Fibroblast of gingiva (primary cell): ENCODE measurements around the gene FOXN3.

Experiments
- DNase-seq: peaks from one replicate; pipeline ENCODE4 v3.0.0-alpha.2; 2011; ENCODE audit warnings: low read depth

Gene FOXN3

DNA sequence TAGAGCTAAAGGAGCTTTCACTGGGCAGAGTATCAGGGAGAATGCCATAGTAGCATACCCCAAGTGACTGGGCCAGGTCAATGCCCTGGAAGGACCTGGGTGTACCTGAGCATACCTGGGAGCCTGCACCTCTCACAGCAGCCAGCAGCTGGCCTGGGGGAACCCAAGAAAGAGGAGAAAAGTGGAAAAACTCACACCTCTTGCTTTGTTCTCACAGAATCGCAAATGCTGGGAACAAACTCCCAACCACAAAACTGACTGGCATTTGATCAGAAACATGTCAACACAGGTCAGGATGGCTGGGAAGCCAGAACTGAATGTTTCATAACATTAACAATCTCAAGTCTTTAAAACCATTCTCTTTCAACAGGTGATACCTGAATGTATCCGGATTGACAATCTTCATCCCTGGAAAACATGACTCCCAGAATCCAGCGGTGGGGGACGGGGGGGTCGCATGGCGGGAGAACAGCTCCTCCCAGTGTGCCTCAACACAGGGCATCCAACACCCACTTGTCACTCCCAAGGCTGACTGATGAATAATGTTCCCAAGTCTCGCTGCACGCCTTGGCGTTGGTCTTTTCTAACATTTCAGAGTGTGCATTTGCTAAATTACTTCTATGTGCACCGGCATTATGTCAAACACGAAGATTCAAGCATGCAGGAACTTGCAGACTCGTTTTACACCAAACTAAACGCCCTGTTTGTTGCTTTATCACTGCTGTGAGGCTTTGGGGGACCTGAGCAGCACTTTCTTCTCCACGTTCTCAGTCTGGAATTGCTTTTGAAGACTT, 7.9 kb downstream of the FOXN3 start:
- no peak for DNase-seq

DNA sequence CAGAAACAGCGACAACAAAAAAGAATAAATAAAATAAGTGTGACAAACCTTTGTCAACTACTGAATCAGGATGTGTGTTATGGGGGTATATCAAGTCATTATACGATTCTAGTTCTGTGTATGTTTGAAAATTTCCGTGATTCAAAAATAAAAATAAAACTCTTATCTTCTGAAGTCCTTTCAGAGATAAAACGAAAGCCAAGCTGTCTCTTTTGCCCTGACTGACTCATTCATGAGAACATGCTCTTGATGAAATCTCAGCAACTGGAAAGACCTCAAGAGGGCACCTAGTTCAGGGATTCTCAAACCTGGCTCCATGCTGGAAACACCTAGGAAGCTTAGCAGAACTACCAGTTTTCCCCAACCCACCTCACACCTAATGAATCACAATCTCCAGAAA, 9.2 kb downstream of the FOXN3 start:
- DNase-seq: no peak

DNA sequence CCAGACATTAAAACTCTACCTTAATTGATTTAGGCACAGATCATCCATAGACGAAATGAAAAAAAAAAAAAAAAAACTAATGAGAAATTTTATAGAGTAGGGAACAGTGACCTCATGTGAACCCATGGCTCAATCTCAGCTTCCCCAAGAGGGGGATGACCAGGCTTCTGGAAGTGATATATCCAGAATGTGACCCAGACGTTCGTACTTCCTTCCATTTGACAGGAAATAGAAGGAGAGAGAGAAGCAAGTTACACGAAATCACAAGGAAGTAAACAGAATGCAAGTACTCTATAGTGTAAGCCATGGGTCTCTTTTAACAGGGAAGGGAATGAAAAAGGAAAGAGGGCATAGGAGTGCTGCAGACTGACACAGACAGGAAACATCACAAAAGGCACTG, 10.1 kb downstream of the FOXN3 start:
- no peak for DNase-seq

DNA sequence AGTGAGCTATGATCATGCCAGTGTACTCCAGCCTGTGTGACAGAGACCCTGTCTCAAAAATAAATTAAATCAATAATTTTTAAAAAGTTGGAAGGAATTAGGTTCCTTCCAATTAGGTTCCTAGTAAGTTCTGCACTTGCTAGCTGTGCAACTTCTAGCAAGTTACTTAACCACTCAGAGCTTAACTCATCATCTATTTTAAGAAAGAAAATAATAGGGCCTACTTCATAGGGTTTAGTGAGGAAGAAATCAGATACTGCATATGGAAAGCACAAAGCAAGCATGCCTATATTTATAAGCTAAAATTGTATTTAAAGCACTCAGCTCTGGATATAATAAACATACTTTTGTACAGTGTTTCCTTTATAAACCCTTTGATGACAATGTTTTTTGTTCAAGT, 10.7 kb downstream of the FOXN3 start:
- DNase-seq: no peak

DNA sequence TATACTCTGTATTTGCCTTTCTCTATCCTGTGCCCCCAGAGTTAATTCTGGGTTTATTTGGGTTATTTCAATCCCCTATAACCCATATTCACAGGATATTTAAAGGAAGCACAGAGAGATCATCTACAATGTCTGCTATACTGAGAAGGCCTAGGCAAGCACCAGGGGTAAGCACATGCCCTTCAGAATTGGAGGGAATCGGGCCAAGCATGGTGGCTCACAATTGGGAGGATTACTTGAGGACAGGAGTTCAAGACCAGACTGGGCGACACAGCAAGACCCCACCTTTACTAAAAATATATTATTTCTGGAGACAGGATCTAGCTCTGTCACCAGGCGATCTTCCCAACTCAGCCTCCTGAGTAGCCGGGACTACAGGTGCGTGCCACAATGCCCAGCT, 11.3 kb downstream of the FOXN3 start:
- no peak for DNase-seq

DNA sequence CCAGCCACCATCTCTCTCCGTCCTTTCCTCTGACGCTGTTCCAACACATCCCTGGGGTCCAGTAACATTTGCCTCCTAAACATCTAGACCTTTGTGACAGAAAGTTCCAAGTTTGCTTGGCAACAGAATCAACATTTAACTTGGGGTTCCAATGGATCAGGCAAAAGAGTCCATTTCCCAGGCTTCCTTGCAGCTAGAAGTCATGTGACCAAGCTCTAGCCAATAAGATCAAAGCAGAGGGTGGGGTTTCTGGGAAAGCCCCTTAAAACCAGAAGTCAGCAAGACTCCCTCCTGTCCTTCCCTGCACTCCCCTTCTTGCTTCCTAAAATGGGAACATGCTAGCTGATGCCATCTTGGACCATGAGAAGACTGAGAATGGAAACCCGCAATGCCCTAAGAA, 14.7 kb downstream of the FOXN3 start:
- no peak for DNase-seq

DNA sequence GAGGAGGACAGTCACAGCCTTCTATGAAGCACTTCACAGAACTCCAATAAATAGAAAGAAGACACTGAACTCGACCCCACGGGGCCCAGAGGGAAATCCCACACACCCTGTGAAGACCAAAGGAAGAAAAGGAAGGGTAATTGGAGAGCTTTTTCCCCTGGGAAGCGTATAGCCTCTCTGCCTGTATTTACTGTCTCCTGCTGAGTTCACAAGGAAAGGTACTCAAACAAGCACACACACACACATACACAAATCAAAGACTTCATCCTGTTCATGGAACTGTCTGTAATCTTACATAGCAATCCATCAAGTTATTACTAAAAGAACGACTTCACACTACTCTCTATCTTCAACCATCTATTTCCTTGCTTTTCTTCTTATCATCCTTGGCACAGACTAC, 15.3 kb downstream of the FOXN3 start:
- DNase-seq: no peak

DNA sequence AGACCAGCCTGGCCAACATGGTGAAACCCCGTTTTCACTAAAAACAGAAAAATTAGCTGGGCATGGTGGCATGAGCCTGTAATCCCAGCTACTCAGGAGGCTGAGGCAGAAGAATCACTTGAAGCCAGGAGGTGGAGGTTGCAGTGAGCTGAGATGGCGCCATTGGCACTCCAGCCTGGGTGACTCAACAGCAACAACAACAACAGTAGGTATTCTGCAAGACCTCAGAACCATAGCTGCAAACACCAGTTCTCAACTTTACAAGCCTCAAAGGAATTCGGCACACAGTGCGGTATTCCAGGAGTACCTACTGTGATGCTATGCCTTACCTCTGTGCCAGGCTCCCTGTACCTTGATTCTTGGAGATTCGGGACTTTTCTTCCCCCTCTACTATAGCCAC, 15.8 kb downstream of the FOXN3 start:
- DNase-seq: no peak

DNA sequence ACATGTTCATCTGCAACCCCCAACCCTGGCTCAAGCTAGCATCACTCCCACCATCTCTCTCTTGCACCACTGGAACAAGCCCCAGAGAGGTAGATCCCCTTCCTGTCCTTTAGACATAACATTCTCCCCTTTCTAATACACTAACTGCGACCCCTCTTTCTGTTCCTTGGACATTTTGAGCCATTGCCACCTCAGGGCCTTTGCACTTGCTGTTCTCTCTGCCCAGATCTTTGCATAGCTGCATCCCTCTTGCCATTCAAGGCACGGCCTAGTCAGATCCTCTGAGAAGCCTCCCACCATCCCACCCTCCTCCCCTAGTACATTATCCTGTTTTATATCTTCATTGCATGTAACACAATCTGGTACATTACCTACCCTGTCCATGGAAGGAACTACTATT, 16.5 kb downstream of the FOXN3 start:
- DNase-seq: no peak

DNA sequence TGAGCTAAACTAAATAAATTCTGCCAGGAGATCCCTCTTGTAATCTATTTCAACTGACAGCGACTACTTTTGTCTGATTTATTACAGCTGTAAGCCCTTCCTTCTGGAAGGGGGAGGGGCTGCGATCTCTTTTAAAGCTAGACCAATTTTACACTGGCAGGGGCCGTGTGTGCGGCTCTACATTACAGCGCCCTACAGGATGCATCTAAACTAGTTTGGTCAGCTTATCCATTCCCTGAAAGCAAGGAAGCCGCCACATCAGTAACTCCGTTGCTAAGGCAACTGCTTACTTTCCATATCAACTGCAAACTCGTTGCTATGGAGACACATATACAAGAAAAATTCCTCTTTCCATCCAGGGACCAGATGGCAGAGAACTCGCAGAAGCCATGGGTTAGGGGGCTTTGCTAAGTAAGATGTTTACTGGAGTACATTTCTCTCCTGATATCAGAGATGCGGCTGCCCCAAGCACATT, 17.4 kb downstream of the FOXN3 start:
- DNase-seq: peak; percentile 88

DNA sequence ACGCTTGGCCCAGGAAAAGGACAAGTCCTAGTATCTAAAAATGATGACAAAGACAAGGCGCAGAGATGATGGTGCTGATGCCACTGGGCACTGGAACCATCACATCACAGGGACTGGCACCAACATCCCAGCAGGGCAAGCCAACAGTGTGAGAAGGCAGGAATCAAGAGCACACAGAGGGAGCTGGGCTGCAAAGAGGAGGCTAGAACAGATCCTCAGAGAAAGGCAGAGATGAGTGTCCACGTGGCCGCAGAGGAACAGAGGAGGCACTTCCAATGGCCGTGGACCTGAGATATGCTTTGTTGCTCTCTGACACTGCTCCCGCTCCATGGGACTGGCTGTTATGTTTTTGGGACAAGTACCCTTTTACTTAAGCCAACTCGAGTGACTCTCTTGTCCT, 17.9 kb downstream of the FOXN3 start:
- DNase-seq: no peak

DNA sequence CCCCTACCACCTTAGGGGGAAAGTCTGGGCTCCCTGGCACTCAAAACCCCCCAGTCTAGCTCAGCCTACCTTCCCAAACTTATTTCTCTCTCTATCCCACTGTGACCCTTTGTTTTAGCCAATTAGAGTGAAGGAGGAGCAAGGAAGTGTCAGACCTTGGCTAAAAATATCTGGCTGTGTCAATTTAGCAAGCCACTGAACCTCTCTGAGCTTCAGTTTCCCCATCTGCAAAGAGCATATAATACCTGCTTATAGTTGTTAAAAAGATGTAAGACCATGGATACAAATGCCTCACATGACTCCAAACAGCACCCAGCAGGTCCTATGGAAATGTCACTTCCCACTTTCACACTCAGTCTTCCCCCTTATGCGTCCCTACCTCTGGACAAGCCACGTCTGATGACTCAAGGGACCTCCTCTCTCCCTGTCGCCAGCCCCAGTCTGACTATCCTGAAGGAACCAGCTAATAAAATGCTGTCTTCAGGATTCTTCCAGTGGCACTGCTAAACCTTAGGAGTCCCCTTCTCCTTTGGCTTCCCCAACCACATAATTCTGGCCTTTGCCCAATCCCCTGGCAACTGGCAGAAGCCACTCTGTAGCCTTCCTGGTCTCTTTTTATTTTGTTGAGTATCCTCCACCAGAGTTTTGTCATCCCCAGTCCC, 19.3 kb downstream of the FOXN3 start:
- no peak for DNase-seq

DNA sequence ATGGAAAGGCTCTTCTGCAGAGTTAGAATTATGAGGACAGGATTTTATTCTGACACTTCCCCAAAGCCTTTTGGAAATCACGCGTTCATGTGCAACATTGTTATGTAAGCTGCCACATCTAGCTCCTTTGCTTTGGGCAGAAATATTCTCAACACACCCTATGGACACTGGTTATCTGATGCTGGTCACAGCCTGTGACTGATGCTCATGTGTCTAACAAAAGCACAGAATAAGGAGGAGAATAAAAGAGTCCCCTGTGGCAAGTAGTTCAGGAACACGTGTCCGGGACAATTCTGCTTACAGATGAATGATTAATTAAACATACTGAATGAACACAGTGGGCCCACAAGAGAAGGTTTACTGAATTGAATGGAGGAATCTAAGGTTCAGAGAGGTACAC, 22.1 kb downstream of the FOXN3 start:
- no peak for DNase-seq

DNA sequence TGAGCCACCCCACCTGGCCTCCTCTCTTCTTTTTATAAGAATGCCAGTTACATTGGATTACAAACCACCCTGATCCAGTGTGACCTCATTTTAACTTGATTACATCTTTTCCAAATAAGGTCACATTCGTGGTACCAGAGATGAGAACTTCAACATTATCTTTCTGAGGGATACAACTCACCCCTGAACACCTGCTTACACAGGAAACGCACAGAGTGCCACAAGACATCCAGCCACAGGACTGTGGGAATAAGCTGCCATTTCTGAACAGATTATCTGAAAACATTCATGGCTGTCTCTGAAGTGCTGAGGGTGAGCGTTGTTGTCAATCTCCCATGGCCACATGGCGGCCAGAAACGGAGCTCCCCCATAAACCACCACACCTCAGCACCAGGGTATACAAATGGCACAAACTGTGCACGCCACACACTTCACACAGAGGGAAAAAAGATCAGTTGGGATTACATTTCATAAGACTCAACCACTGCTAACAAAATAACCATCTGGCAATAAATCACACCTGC, 23.7 kb downstream of the FOXN3 start:
- DNase-seq: no peak

DNA sequence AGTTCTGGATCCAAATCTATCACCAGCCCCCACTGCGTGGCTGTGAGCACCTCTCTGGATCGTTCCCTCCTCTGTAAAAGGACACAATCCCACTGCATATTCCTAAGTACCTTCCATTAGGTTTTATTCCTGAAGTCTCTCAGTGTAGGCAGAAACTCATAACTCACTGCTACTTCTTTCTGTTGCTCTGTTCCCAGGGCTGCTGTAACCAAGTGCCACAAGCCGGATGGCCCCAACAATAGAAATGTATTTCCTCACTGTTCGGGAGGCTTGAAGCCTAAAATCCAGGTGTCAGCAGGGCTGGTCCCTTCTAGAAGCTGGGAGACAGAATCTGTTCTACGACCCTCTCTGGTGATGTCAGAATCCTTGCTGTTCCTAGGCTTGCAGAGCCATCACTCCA, 24.9 kb downstream of the FOXN3 start:
- DNase-seq: no peak

DNA sequence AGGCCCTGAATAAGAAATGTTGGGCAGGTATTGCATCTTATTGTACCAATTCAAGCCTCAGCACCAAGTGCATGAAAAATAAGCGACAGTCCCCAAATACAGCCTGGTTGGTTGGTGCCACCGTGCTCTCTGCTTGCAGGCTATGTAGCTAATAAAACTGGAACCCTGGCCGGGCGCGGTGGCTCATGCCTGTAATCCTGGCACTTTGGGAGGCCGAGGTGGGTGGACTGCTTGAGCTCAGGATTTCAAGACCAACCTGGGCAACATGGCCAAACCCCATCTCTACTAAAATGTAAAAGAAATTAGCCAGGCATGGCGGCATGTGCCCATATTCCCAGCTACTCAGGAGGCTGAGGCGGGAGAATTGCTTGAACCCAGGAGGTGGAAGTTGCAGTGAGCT, 25.5 kb downstream of the FOXN3 start:
- DNase-seq: no peak

DNA sequence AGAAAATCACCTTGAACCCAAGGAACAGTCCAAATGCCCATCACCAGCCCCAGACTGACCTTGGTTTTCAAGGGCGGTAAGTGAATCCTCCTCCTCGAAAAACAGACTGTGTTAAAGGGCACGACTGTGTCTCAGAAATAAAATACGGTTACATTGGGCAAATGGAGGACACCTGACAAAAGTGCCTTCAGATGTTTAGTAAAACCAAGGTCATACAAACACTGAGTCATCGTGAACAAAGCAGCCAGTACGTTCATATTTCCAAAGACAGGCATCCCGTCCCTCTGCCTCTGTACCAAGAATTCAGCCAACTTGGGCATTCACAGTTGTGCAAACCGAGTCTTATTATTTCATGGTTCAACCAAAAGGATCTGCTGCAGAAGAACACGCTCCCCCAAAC, 25.9 kb downstream of the FOXN3 start:
- peak; percentile 62 for DNase-seq

DNA sequence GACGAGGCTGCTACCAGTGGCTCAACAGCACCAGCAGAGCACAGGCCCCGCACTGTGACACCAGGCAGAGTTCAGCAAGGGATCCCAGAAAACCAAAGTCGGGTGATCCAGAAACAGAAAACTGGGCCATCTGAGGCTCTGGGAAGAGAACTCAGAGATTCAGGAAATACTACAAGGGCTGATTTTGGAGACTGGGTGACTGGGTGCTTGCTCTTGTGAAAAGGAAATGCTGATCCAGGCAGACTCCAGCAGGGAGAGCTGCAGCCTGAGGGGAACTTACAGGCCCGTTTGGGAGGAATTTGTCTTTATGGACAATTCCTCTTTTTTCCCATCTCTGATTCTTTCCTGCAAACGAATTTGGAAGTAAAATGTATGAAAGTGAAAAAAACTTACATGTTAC, 28.2 kb downstream of the FOXN3 start:
- DNase-seq: peak; percentile 41

DNA sequence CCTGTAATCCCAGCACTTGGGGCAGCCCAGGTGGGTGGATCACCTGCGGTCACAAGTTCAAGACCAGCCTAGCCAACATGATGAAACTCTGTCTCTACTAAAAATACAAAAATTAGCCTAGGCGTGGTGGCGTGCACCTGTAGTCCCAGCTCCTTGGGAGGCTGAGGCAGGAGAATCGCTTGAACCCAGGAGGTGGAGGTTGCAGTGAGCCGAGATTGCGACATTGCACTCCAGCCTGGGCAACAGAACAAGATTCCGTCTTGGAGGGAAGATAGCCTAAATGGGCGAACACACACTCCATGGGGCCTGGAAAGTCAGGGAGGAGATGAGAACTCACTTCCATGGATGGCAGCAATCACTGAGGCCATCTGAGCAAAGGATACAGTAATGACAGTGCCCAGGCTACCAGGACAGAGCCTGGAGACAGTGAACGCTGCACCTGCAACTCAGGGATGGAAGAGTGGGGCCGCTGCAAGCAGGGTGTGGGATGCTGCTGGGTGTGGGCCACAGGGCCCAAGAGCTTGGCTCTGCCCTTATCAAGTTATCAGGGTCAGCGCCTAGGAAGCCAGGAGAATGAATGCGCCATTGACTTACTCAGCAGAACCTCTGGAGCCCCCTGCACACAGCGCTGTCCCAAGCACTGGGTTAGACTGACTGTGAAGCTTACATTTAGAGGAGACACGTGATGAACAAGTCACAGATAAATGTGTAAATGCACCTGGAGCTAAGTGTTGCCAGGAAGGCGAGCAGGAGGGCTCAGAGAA, 28.9 kb downstream of the FOXN3 start:
- DNase-seq: no peak

DNA sequence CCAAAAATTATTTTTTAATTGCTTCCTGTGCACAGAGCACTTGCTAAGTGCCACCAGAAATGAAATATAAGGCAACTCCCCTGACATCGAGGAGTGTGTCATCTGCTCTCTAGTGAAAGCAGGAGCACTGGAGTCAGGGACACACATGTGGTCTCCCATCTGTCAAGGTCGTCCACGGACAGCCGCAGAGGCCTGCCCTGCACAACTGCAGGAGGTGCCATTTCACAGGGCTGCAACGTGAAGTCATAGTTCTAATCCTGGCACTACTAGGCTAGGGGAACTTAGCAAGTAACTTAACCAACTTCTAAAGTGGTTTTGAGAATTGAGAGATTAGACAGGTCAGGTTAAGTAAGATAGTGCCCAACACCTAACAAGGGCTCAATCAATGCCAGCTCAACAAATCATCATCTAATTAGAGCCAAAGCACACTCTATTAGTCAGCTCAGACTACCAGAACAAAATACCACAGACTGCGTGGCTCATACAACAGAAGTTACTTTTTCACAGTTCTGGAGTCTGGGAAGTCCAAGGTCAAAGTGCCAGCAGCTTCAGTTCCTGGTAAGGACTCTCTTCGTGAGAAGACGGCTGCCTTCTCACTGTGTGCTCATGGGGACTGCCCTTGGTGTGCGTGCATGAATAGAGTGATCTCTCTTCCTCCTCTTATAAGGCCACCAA, 30.7 kb downstream of the FOXN3 start:
- DNase-seq: no peak

DNA sequence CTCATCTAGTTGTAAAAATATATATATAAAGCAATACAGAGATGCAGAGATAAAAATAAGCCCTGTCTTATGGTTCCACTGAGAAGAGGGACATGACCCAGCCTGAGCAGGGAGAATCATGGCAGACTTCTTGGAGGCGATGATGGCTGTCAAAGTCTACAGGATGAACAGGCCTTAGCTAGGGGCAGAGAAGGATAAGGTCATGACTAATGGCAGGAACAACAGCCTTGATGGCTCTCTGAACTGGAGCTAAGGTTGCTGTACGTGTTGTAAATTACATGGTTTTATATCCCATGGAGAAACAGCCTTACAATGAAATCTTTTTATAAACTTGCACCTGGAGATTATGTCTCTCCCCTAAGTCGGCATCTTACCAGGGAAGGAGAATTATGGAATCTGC, 32.4 kb downstream of the FOXN3 start:
- no peak for DNase-seq

DNA sequence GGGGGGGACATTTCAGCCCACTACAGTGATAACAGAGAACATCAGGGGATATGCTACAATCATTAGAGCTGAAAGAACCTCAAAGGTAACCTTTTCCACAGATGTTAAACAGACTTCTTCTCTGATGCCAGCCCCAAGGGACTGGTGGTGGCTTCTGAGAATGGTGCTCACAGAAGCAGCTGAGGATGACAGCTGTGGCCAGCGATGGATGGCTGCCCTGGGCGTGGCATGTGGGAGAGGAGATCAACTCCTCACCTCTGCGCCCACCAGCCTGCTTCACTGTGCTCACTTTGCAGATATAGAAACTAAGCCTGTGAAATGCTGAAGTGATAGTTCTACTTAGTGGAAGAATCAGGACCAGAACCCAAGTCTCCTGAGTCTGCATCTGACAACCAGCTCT, 33.0 kb downstream of the FOXN3 start:
- no peak for DNase-seq
